ENCODE results near the gene SPATA9. TPM values are rescaled to one million over a fixed set of nuclear protein-coding genes. Genes with fewer than 3 reads are reported as not detected.

SPATA9 gene
- total RNA-seq, 2 experiments from 2014 or later = not detected

DNA sequence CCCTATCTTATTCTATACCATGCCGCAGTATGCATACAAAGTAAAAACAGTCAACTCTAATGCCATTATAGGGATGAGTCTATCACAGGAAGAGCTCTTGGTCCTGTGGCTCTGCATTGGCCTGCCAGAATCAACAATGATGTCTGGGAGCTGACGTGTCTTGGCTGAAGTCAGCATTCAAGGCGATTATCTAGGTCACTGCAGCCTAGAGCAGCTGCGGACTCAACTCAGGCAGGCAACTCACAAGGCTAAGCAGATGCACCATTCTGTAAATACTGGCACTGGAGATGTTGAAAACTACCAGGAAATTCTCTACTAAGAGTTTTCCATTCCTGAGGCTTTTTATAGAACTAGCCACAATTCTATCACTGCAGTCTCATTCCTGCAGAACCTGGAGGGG is 13.3 kb downstream of the SPATA9 start:
- TF ChIP-seq CTCF (conservative IDR thresholded peaks at IDR 0.05; ENCODE audit: low read length) (no peak), EZH2phosphoT487 (IDR thresholded peaks at IDR 0.05; ENCODE audit: borderline replicate concordance, low read depth, low read length) (no peak)
- Histone ChIP-seq H3K9me2 (ENCODE audit: insufficient read depth, low read length) (no peaks in the 10 kb centered on the region), H3K36me3 (ENCODE audit: insufficient read depth, low read length) (no peaks in the 10 kb centered on the region), H3K4me2 (ENCODE audit: low read length) (no peak overlapping the region), H3K79me2 (ENCODE audit: insufficient read depth, low read depth, low read length) (no peaks in the 10 kb centered on the region), H4K20me1 (ENCODE audit: insufficient read depth, low read length) (no peaks in the 10 kb centered on the region), H3K27ac (ENCODE audit: low read depth, low read length, poor library complexity, severe bottlenecking) (no peak overlapping the region), H3K4me1 (ENCODE audit: insufficient read depth, low read length, poor library complexity, severe bottlenecking) (no peaks in the 10 kb centered on the region), H3K9me3 (ENCODE audit: low read length) (no peaks in the 10 kb centered on the region), H3K4me3 (ENCODE audit: low read depth, low read length, poor library complexity, severe bottlenecking) (no peak overlapping the region), H2AFZ (ENCODE audit: low read length) (no peak overlapping the region)
- DNase-seq (ENCODE audit: low spot score) = no peak
- ChIA-PET POLR2A (interaction anchor here (0.5 to 1.6 kb wide), 3 partner anchors 24 to 697 kb away, joined by 5 read pairs; no protein-coding TSS in a partner anchor), CTCF (ENCODE audit: unreplicated experiment) (no interaction called here)
- no TSS peak for BruUV-seq (replicated peaks)
- intact Hi-C loops (cut with micrococcal nuclease; ENCODE audit: unreplicated experiment) = loop anchor here (10.0 kb wide), 1 partner anchor 665 kb away; no protein-coding TSS in a partner anchor

DNA sequence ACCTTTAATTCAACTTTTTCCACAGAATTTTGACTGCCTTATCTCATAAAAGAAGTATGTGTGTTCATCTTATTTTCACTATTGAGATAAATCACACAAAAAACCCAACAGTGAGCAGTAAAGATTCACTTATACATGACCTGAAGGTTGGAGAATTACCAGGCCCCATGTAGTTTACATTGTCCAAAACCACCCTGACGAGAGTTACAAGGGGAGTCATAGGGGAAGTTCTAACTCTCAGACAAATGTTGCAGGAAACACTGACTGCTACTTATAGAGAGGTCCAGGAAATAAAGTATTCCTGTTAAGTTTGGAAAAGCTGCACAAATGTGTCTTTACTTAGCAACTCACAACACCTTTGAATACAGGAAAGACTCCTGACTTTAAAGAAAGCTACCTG is 14.1 kb downstream of the SPATA9 start:
- no peak overlapping the region for H3K27ac ChIP-seq (ENCODE audit: low read depth, low read length, poor library complexity, severe bottlenecking)
- no peak overlapping the region for H3K4me3 ChIP-seq (ENCODE audit: low read depth, low read length, poor library complexity, severe bottlenecking)
- H3K9me3 ChIP-seq (ENCODE audit: low read length) = no peaks in the 10 kb centered on the region
- no peaks in the 10 kb centered on the region for H3K4me1 ChIP-seq (ENCODE audit: insufficient read depth, low read length, poor library complexity, severe bottlenecking)
- ChIA-PET CTCF (ENCODE audit: unreplicated experiment) (no interaction called here), POLR2A (no interaction called here)
- no peak for TF ChIP-seq CTCF (conservative IDR thresholded peaks at IDR 0.05; ENCODE audit: low read length)
- no peak for TF ChIP-seq EZH2phosphoT487 (IDR thresholded peaks at IDR 0.05; ENCODE audit: borderline replicate concordance, low read depth, low read length)
- no TSS peak for BruUV-seq (replicated peaks)
- intact Hi-C loops (cut with micrococcal nuclease; ENCODE audit: unreplicated experiment) = loop anchor here (10.0 kb wide), 1 partner anchor 666 kb away; no protein-coding TSS in a partner anchor
- no peaks in the 10 kb centered on the region for H3K36me3 ChIP-seq (ENCODE audit: insufficient read depth, low read length)
- no peaks in the 10 kb centered on the region for H3K79me2 ChIP-seq (ENCODE audit: insufficient read depth, low read depth, low read length)
- DNase-seq (ENCODE audit: low spot score) = no peak
- no peaks in the 10 kb centered on the region for H3K9me2 ChIP-seq (ENCODE audit: insufficient read depth, low read length)
- no peaks in the 10 kb centered on the region for H4K20me1 ChIP-seq (ENCODE audit: insufficient read depth, low read length)
- no peak overlapping the region for H2AFZ ChIP-seq (ENCODE audit: low read length)
- no peak overlapping the region for H3K4me2 ChIP-seq (ENCODE audit: low read length)

DNA sequence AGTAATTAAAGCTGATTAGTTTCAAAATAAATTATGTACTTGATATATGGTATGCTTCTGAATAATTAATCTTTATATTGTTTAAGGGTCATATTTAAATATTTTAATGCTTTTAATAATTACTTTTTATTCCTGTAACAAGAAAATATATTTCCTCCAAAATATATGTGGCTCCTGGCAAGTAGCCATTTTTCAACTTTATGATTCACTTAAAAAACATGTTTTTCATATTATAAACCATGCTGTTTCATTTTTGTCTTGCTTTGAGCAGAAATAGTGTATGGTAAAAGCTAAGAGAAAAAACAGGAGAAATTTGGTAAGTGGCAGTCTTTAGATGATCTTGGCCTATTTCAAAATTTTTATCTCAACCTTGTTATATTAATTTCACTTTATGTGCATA is 14.6 kb downstream of the SPATA9 start:
- Histone ChIP-seq H4K20me1 (ENCODE audit: insufficient read depth, low read length) (no peaks in the 10 kb centered on the region), H3K4me2 (ENCODE audit: low read length) (no peak overlapping the region), H3K4me1 (ENCODE audit: insufficient read depth, low read length, poor library complexity, severe bottlenecking) (no peaks in the 10 kb centered on the region), H3K79me2 (ENCODE audit: insufficient read depth, low read depth, low read length) (no peaks in the 10 kb centered on the region), H3K36me3 (ENCODE audit: insufficient read depth, low read length) (no peaks in the 10 kb centered on the region), H3K9me2 (ENCODE audit: insufficient read depth, low read length) (no peaks in the 10 kb centered on the region), H3K27ac (ENCODE audit: low read depth, low read length, poor library complexity, severe bottlenecking) (no peak overlapping the region), H3K9me3 (ENCODE audit: low read length) (no peaks in the 10 kb centered on the region), H3K4me3 (ENCODE audit: low read depth, low read length, poor library complexity, severe bottlenecking) (no peak overlapping the region), H2AFZ (ENCODE audit: low read length) (no peak overlapping the region)
- POLR2A ChIA-PET = no interaction called here
- no TSS peak for BruUV-seq (replicated peaks)
- intact Hi-C loops (cut with micrococcal nuclease; ENCODE audit: unreplicated experiment) = loop anchor here (10.0 kb wide), 1 partner anchor 667 kb away; no protein-coding TSS in a partner anchor
- no peak for TF ChIP-seq EZH2phosphoT487 (IDR thresholded peaks at IDR 0.05; ENCODE audit: borderline replicate concordance, low read depth, low read length)
- TF ChIP-seq CTCF (conservative IDR thresholded peaks at IDR 0.05; ENCODE audit: low read length) = no peak
- DNase-seq (ENCODE audit: low spot score) = no peak
- CTCF ChIA-PET (ENCODE audit: unreplicated experiment) = no interaction called here
